Natural killer cell (primary cell): ENCODE results near the gene ALCAM. TPM values are rescaled to one million over a fixed set of nuclear protein-coding genes. Genes with fewer than 3 reads are reported as not detected.
"Not testable (repeated sequence)": the region's sequence is repeated elsewhere in the genome, so short reads cannot be mapped to it uniquely, and the experiment has no call there.

Source experiments
- ATAC-seq, 3 donors: fragments of 150-1000 bp in 2 of 3; fragments of 200-7000 bp in 1 of 3; cut with Tn5 transposase; 1 replicate in 1 of 3; 2 replicates in 2 of 3; pipeline ENCODE4 v1.10.0; 2021; ENCODE audit warnings: mild to moderate bottlenecking in 2 of 3, moderate library complexity in 2 of 3
- DNase-seq, 2 donors: peaks; one replicate each; pipeline versions ENCODE4 v3.0.0 to v3.0.0-alpha.2; 2013 to 2021; ENCODE audit warnings: mixed read lengths in 1 of 2
- H3K27ac ChIP-seq: one replicate; pipeline ENCODE4 v1.5.1; 2013; ENCODE audit warnings: mild to moderate bottlenecking, low read length
- H3K27me3 ChIP-seq: one replicate; pipeline ENCODE4 v1.6.1; 2013; ENCODE audit warnings: low read length; ENCODE audit not compliant: control insufficient read depth, insufficient read depth
- H3K36me3 ChIP-seq: one replicate; pipeline ENCODE4 v1.6.1; 2013; ENCODE audit warnings: low read length; ENCODE audit not compliant: control insufficient read depth, insufficient read depth
- H3K4me1 ChIP-seq: one replicate; pipeline ENCODE4 v1.6.1; 2013; ENCODE audit warnings: low read length; ENCODE audit not compliant: control insufficient read depth, insufficient read depth
- H3K4me3 ChIP-seq: one replicate; pipeline ENCODE4 v1.5.1; 2013; ENCODE audit warnings: low read length
- H3K9me3 ChIP-seq: one replicate; pipeline ENCODE4 v1.6.1; 2013; ENCODE audit warnings: low read length; ENCODE audit not compliant: control insufficient read depth, insufficient read depth
- H3K27ac Mint-ChIP-seq, 2 donors: one replicate each; pipeline ENCODE4 v1.8.0; 2022; ENCODE audit warnings: mild to moderate bottlenecking in 2 of 2, mixed read lengths in 2 of 2, moderate library complexity in 1 of 2
- H3K27me3 Mint-ChIP-seq, 2 donors: one replicate each; pipeline ENCODE4 v1.8.0; 2022; ENCODE audit warnings: low read depth in 2 of 2, mixed read lengths in 2 of 2
- H3K36me3 Mint-ChIP-seq: one replicate; pipeline ENCODE4 v1.8.0; 2022; ENCODE audit warnings: mixed read lengths
- H3K4me1 Mint-ChIP-seq, 2 donors: one replicate each; pipeline ENCODE4 v1.8.0; 2022; ENCODE audit warnings: mixed read lengths in 2 of 2
- H3K4me3 Mint-ChIP-seq: one replicate; pipeline ENCODE4 v1.8.0; 2022; ENCODE audit warnings: mild to moderate bottlenecking, moderate library complexity, mixed read lengths
- H3K9me3 Mint-ChIP-seq, 2 donors: one replicate each; pipeline ENCODE4 v1.8.0; 2022; ENCODE audit warnings: mixed read lengths in 2 of 2
- CTCF ChIP-seq: fragments of 200-600 bp; IDR thresholded peaks from one replicate; pipeline ENCODE4 v1.8.0; 2022; ENCODE audit warnings: antibody characterized with exemption
- WGBS: methylation state at CpG from one replicate; pipeline ENCODE4 v1.1.7; 2013; ENCODE audit warnings: missing lambda C conversion rate; ENCODE audit not compliant: insufficient coverage; 5-methylcytosine and 5-hydroxymethylcytosine counted together
- intact Hi-C: fragments of 100-400 bp; cut with micrococcal nuclease; formaldehyde crosslinking; loops from one replicate; pipeline ENCODE4 v1.14.2; 2022
- total RNA-seq, 4 donors: library from RNA; stranded (reverse); fragments of 120-200 nt in 1 of 4; gene quantifications; one replicate each; pipeline versions ENCODE4 v1.2.3 to v1.2.4, GENCODE V29; 2013 to 2022

Gene ALCAM
- total RNA-seq, 3 donors from 2014 or later (not counting 1 experiment from before 2014, with no cell fraction given) = 1.5 to 3.0 (median 1.5) TPM

GRCh38 chr3:105598042-105598796, 231.5 kb downstream of the ALCAM start:
- no peaks in the 10 kb centered on the region for H3K27me3 ChIP-seq
- H3K4me1 Mint-ChIP-seq = no peaks in the 10 kb centered on the region
- H3K4me1 ChIP-seq = no peaks in the 10 kb centered on the region
- no peak for TF ChIP-seq CTCF
- 86% methylated on average over 2 of the region's 3 CpGs for WGBS
- no peak overlapping the region for H3K4me3 ChIP-seq
- no peak overlapping the region for H3K27ac Mint-ChIP-seq
- no peaks in the 10 kb centered on the region for H3K9me3 ChIP-seq
- peaks cover 5 to 9% of the 10 kb centered on the region in 2 donors for H3K27me3 Mint-ChIP-seq
- no peaks in the 10 kb centered on the region for H3K36me3 ChIP-seq
- H3K36me3 Mint-ChIP-seq = no peaks in the 10 kb centered on the region
- ATAC-seq = no peak
- no peak overlapping the region for H3K4me3 Mint-ChIP-seq
- no peaks in the 10 kb centered on the region for H3K9me3 Mint-ChIP-seq
- intact Hi-C loops = no loop called here
- H3K27ac ChIP-seq = no peak overlapping the region
- no peak for DNase-seq

GRCh38 chr3:105599350-105599749, 232.6 kb downstream of the ALCAM start:
- H3K4me3 ChIP-seq = no peak overlapping the region
- H3K9me3 ChIP-seq = no peaks in the 10 kb centered on the region
- peaks cover 5 to 9% of the 10 kb centered on the region in 2 donors for H3K27me3 Mint-ChIP-seq
- no peak overlapping the region for H3K4me3 Mint-ChIP-seq
- intact Hi-C loops = no loop called here
- no peak overlapping the region for H3K27ac ChIP-seq
- ATAC-seq = no peak
- TF ChIP-seq CTCF = no peak
- no peaks in the 10 kb centered on the region for H3K27me3 ChIP-seq
- H3K27ac Mint-ChIP-seq = no peak overlapping the region
- no peak for DNase-seq
- H3K36me3 ChIP-seq = no peaks in the 10 kb centered on the region
- no peaks in the 10 kb centered on the region for H3K4me1 ChIP-seq
- H3K36me3 Mint-ChIP-seq = no peaks in the 10 kb centered on the region
- H3K4me1 Mint-ChIP-seq = no peaks in the 10 kb centered on the region
- WGBS = 85% methylated on average over 2 of the region's 2 CpGs
- no peaks in the 10 kb centered on the region for H3K9me3 Mint-ChIP-seq

- intact Hi-C loops, H3K4me3 ChIP-seq, H3K36me3 Mint-ChIP-seq, H3K36me3 ChIP-seq, H3K4me1 ChIP-seq, H3K4me3 Mint-ChIP-seq, H3K9me3 ChIP-seq, H3K27me3 ChIP-seq, H3K27me3 Mint-ChIP-seq, ATAC-seq, H3K9me3 Mint-ChIP-seq, H3K27ac Mint-ChIP-seq, H3K4me1 Mint-ChIP-seq, DNase-seq, H3K27ac ChIP-seq: not testable (repeated sequence)
- WGBS = 93% methylated on average over 1 of the region's 1 CpG
Measured at GRCh38 chr3:105601756-105602155, 235.0 kb downstream of the ALCAM start.

- intact Hi-C loops, H3K4me1 ChIP-seq, H3K9me3 Mint-ChIP-seq, ATAC-seq, H3K27me3 ChIP-seq, H3K36me3 ChIP-seq, H3K4me1 Mint-ChIP-seq, H3K27ac Mint-ChIP-seq, H3K4me3 Mint-ChIP-seq, H3K9me3 ChIP-seq, H3K27me3 Mint-ChIP-seq, H3K4me3 ChIP-seq, H3K36me3 Mint-ChIP-seq, H3K27ac ChIP-seq, DNase-seq: not testable (repeated sequence)
- 84% methylated on average over 3 of the region's 3 CpGs for WGBS
Measured at GRCh38 chr3:105602286-105602685, 235.6 kb downstream of the ALCAM start.

GRCh38 chr3:105603516-105603915, 236.8 kb downstream of the ALCAM start:
- H3K9me3 Mint-ChIP-seq, H3K4me1 Mint-ChIP-seq, H3K9me3 ChIP-seq, intact Hi-C loops, H3K27me3 Mint-ChIP-seq, H3K36me3 ChIP-seq, H3K27ac Mint-ChIP-seq, H3K4me3 ChIP-seq, DNase-seq, H3K36me3 Mint-ChIP-seq, H3K4me3 Mint-ChIP-seq, H3K27ac ChIP-seq, ATAC-seq, H3K4me1 ChIP-seq, H3K27me3 ChIP-seq: not testable (repeated sequence)
- WGBS = no CpG with 5 or more reads among the region's 1 CpG
